ENCODE data around the gene ZFP69B.

The ZFP69B gene

DNA sequence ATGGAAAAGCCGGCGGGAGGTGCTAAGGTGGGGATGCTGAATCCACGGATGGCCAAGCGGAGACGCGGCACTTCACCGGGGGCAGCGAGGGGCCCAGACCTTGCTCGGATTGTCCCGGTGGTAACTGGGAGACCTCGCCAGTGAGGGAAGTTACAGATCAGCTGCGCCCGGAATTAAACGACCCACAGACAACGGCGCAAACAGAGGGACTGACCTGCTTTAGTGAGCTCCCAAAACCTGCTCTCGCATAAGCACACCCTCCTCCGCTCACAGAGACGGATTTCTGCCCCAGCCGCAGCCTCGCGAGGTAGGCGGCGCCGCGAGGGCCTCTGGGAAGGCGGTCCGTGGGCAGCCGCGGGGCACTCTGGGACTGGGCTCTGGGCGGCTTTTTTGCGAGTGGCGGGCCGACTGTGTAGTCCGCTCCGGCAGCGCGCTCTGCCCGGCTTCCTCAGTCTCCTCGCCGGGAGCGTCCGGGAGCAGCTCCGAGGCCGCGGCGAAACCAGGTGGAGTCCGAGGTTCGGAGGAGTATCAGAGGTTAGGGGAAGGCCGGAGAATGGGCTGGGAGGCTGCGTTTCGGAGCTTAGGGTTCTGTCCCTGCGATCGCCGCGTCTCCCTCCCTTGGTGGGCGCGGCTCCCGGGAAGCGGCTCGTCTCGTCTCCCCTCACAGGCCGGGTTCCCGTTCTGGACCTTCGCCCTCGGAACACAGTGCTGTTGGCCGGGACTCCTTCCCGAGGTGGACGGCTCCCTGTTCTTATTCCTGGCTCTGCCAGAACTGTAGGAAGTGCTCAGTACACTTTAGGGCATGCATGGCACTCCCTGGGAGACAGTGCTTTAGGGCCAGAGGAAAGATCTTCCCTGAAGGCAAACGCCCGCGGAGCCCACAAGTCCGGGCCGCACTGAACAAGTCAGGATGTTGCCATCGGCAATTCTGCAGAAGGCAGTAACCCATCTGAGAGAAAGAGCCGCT lies 58.4 kb downstream of the ZFP69B start, which contains the start of gene EXO5 (continued):
- TF ChIP-seq ZBTB20 (tag by site-specific recombination; IDR thresholded peaks at IDR 0.05) (peak; percentile 63; the same call in 1 of the 2 replicates), ZXDB (tag by site-specific recombination; IDR thresholded peaks at IDR 0.05) (peak; percentile 81), OVOL3 (tag by site-specific recombination; IDR thresholded peaks at IDR 0.05) (0 out of 2 replicates have a peak, but pooled peaks have one; percentile 21), KLF16 (tag by site-specific recombination; IDR thresholded peaks at IDR 0.05) (peak; percentile 80; the same call in 1 of the 2 replicates), ZNF248 (tag by site-specific recombination; IDR thresholded peaks at IDR 0.05) (no peak), ZNF24 (tag by site-specific recombination; IDR thresholded peaks at IDR 0.05) (0 out of 2 replicates have a peak, but pooled peaks have one; percentile 49), ZFP69B (tag by site-specific recombination; IDR thresholded peaks at IDR 0.05) (peak; percentile 59), ZNF175 (tag by site-specific recombination; IDR thresholded peaks at IDR 0.05) (no peak), REPIN1 (tag by site-specific recombination; IDR thresholded peaks at IDR 0.05; ENCODE audit: low read depth) (no peak), ZNF48 (tag by site-specific recombination; IDR thresholded peaks at IDR 0.05) (no peak), MZF1 (tag by site-specific recombination; IDR thresholded peaks at IDR 0.05; ENCODE audit: borderline replicate concordance) (peak; percentile 31; the same call in 1 of the 2 replicates), BCL11B (tag by site-specific recombination; IDR thresholded peaks at IDR 0.05; ENCODE audit: low read depth) (no peak), ZBTB8A (tag by site-specific recombination; IDR thresholded peaks at IDR 0.05) (peak; percentile 84), ZNF654 (tag by site-specific recombination; IDR thresholded peaks at IDR 0.05; ENCODE audit: low read depth) (no peak), ZNF239 (tag by site-specific recombination; IDR thresholded peaks at IDR 0.05) (no peak), ZNF341 (tag by site-specific recombination; IDR thresholded peaks at IDR 0.05; ENCODE audit: low read depth) (peak; percentile 91), ZNF621 (tag by site-specific recombination; IDR thresholded peaks at IDR 0.05) (no peak), ZNF610 (tag by site-specific recombination; IDR thresholded peaks at IDR 0.05; ENCODE audit: borderline replicate concordance) (peak; percentile 88; the same call in 1 of the 2 replicates), ZNF223 (tag by site-specific recombination; IDR thresholded peaks at IDR 0.05) (no peak)
- TF ChIP-seq, protein P1, sequence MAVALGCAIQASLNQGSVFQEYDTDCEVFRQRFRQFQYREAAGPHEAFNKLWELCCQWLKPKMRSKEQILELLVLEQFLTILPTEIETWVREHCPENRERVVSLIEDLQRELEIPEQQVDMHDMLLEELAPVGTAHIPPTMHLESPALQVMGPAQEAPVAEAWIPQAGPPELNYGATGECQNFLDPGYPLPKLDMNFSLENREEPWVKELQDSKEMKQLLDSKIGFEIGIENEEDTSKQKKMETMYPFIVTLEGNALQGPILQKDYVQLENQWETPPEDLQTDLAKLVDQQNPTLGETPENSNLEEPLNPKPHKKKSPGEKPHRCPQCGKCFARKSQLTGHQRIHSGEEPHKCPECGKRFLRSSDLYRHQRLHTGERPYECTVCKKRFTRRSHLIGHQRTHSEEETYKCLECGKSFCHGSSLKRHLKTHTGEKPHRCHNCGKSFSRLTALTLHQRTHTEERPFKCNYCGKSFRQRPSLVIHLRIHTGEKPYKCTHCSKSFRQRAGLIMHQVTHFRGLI (tag by site-specific recombination; IDR thresholded peaks at IDR 0.05), result peak; percentile 23; the same call in 1 of the 2 replicates
- TF ChIP-seq, protein P2, sequence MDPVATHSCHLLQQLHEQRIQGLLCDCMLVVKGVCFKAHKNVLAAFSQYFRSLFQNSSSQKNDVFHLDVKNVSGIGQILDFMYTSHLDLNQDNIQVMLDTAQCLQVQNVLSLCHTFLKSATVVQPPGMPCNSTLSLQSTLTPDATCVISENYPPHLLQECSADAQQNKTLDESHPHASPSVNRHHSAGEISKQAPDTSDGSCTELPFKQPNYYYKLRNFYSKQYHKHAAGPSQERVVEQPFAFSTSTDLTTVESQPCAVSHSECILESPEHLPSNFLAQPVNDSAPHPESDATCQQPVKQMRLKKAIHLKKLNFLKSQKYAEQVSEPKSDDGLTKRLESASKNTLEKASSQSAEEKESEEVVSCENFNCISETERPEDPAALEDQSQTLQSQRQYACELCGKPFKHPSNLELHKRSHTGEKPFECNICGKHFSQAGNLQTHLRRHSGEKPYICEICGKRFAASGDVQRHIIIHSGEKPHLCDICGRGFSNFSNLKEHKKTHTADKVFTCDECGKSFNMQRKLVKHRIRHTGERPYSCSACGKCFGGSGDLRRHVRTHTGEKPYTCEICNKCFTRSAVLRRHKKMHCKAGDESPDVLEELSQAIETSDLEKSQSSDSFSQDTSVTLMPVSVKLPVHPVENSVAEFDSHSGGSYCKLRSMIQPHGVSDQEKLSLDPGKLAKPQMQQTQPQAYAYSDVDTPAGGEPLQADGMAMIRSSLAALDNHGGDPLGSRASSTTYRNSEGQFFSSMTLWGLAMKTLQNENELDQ (tag by site-specific recombination; IDR thresholded peaks at IDR 0.05; ENCODE audit: low read depth), result no peak
- TF ChIP-seq, protein P3, sequence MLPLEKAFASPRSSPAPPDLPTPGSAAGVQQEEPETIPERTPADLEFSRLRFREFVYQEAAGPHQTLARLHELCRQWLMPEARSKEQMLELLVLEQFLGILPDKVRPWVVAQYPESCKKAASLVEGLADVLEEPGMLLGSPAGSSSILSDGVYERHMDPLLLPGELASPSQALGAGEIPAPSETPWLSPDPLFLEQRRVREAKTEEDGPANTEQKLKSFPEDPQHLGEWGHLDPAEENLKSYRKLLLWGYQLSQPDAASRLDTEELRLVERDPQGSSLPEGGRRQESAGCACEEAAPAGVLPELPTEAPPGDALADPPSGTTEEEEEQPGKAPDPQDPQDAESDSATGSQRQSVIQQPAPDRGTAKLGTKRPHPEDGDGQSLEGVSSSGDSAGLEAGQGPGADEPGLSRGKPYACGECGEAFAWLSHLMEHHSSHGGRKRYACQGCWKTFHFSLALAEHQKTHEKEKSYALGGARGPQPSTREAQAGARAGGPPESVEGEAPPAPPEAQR (tag by site-specific recombination; IDR thresholded peaks at IDR 0.05), result no peak
- TF ChIP-seq, protein P4, sequence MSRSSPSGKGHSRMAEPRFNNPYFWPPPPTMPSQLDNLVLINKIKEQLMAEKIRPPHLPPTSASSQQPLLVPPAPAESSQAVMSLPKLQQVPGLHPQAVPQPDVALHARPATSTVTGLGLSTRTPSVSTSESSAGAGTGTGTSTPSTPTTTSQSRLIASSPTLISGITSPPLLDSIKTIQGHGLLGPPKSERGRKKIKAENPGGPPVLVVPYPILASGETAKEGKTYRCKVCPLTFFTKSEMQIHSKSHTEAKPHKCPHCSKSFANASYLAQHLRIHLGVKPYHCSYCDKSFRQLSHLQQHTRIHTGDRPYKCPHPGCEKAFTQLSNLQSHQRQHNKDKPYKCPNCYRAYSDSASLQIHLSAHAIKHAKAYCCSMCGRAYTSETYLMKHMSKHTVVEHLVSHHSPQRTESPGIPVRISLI (tag by site-specific recombination; IDR thresholded peaks at IDR 0.05), result peak; percentile 83
- TF ChIP-seq, protein P5, sequence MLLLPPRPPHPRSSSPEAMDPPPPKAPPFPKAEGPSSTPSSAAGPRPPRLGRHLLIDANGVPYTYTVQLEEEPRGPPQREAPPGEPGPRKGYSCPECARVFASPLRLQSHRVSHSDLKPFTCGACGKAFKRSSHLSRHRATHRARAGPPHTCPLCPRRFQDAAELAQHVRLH (tag by site-specific recombination; IDR thresholded peaks at IDR 0.05), result peak; percentile 56
- TF ChIP-seq, protein P6, sequence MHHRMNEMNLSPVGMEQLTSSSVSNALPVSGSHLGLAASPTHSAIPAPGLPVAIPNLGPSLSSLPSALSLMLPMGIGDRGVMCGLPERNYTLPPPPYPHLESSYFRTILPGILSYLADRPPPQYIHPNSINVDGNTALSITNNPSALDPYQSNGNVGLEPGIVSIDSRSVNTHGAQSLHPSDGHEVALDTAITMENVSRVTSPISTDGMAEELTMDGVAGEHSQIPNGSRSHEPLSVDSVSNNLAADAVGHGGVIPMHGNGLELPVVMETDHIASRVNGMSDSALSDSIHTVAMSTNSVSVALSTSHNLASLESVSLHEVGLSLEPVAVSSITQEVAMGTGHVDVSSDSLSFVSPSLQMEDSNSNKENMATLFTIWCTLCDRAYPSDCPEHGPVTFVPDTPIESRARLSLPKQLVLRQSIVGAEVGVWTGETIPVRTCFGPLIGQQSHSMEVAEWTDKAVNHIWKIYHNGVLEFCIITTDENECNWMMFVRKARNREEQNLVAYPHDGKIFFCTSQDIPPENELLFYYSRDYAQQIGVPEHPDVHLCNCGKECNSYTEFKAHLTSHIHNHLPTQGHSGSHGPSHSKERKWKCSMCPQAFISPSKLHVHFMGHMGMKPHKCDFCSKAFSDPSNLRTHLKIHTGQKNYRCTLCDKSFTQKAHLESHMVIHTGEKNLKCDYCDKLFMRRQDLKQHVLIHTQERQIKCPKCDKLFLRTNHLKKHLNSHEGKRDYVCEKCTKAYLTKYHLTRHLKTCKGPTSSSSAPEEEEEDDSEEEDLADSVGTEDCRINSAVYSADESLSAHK (tag by site-specific recombination; IDR thresholded peaks at IDR 0.05), result 0 out of 2 replicates have a peak, but pooled peaks have one; percentile 19
- TF ChIP-seq, protein P7, sequence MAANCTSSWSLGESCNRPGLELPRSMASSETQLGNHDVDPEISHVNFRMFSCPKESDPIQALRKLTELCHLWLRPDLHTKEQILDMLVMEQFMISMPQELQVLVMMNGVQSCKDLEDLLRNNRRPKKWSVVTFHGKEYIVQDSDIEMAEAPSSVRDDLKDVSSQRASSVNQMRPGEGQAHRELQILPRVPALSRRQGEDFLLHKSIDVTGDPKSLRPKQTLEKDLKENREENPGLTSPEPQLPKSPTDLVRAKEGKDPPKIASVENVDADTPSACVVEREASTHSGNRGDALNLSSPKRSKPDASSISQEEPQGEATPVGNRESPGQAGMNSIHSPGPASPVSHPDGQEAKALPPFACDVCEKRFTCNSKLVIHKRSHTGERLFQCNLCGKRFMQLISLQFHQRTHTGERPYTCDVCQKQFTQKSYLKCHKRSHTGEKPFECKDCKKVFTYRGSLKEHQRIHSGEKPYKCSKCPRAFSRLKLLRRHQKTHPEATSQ (tag by site-specific recombination; IDR thresholded peaks at IDR 0.05), result no peak
